A549 (cell line): Measurements from ENCODE around the gene RNF5. TPM values are rescaled to one million over a fixed set of nuclear protein-coding genes. Genes with fewer than 3 reads are reported as not detected.

Experiments used
- ATAC-seq, 2 experiments: fragments of 200-7000 bp in 1 of 2; fragments of >200 bp in 1 of 2; cut with Nextera tagmentation in 1 of 2; cut with Tn5 transposase in 1 of 2; 3 replicates each; pipeline versions ENCODE4 v1.8.0 to v1.9.1; 2018 to 2020; ENCODE audit warnings: mild to moderate bottlenecking in 1 of 2, moderate library complexity in 1 of 2
- CTCF ChIA-PET: fragments of 300-600 bp; sonication (Branson Sonifier 250); formaldehyde crosslinking; extraction: SDS; loops from one replicate; lab custom pipeline; 2021; ENCODE audit warnings: antibody characterized with exemption, inconsistent platforms; lab: Yijun Ruan, JAX
- POLR2A ChIA-PET: fragments of 350-600 bp; formaldehyde crosslinking; extraction: SDS; loops from one replicate; lab custom pipeline; 2021; ENCODE audit warnings: antibody characterized with exemption, inconsistent platforms; lab: Yijun Ruan, JAX
- DNase-seq, 2 experiments: peaks; one replicate each; pipeline versions ENCODE4 v3.0.0 to v3.0.0-alpha.2; 2011 to 2016; ENCODE audit warnings: low read depth in 1 of 2, low spot score in 1 of 2
- FAIRE-seq: peaks from 2 replicates; lab custom pipeline; 2011; peaks lifted over from hg19 to GRCh38; lab: Jason Lieb, UNC
- H3K27ac ChIP-seq, 2 experiments: fragments of >200 bp; sonication (Bioruptor Twin); formaldehyde crosslinking; 3 replicates each; pipeline ENCODE4 v1.5.1; 2016 to 2017
- H3K4me1 ChIP-seq: fragments of >200 bp; sonication (Bioruptor Twin); formaldehyde crosslinking; 3 replicates; pipeline ENCODE4 v1.6.1; 2016
- H3K4me2 ChIP-seq: fragments of >200 bp; sonication (Bioruptor Twin); formaldehyde crosslinking; 3 replicates; pipeline ENCODE4 v1.6.1; 2016
- H3K4me3 ChIP-seq: fragments of >200 bp; sonication (Bioruptor Twin); formaldehyde crosslinking; 3 replicates; pipeline ENCODE4 v1.5.1; 2016
- H3K9me3 ChIP-seq: fragments of >200 bp; sonication (Bioruptor Twin); formaldehyde crosslinking; 3 replicates; pipeline ENCODE4 v1.6.1; 2016
- ATOH8 ChIP-seq: fragments of 250-450 bp; sonication (Bioruptor Pico); IDR thresholded peaks from 2 replicates; pipeline ENCODE4 v1.5.0; 2020; ENCODE audit warnings: low read depth, mild to moderate bottlenecking, moderate library complexity
- BCL3 ChIP-seq: fragments of >200 bp; sonication (Bioruptor Twin); formaldehyde crosslinking; IDR thresholded peaks from 3 replicates; pipeline ENCODE4 v1.6.1; 2016
- BHLHE40 ChIP-seq: IDR thresholded peaks from 2 replicates; pipeline ENCODE4 v1.6.1; 2012; ENCODE audit warnings: low read depth, low read length, inconsistent platforms
- CHD2 ChIP-seq: fragments of 150-350 bp; IDR thresholded peaks from 2 replicates; pipeline ENCODE4 v1.6.1; 2014; ENCODE audit warnings: low read length; ENCODE audit not compliant: partially characterized antibody
- CHD4 ChIP-seq: fragments of 200-600 bp; sonication (generic); IDR thresholded peaks from 2 replicates; pipeline ENCODE4 v1.6.1; 2016; ENCODE audit warnings: antibody characterized with exemption, mild to moderate bottlenecking, borderline replicate concordance
- CTCF ChIP-seq: fragments of >200 bp; sonication (Bioruptor Twin); formaldehyde crosslinking; IDR thresholded peaks from 3 replicates; pipeline ENCODE4 v1.5.1; 2016
- E2F6 ChIP-seq: IDR thresholded peaks from 2 replicates; pipeline ENCODE4 v1.6.1; 2012; ENCODE audit warnings: low read depth, borderline replicate concordance
- ELK1 ChIP-seq: fragments of 150-350 bp; IDR thresholded peaks from 2 replicates; pipeline ENCODE4 v1.6.1; 2014; ENCODE audit warnings: low read depth, mild to moderate bottlenecking, low read length
- GATA3 ChIP-seq: IDR thresholded peaks from 2 replicates; pipeline ENCODE4 v1.6.1; 2012; ENCODE audit warnings: borderline replicate concordance
- HDAC2 ChIP-seq: fragments of 200-600 bp; sonication (generic); IDR thresholded peaks from 2 replicates; pipeline ENCODE4 v1.6.1; 2016
- HOXA7 ChIP-seq: fragments of 250-450 bp; sonication (Bioruptor Pico); IDR thresholded peaks from 2 replicates; pipeline ENCODE4 v1.5.0; 2020; ENCODE audit warnings: mild to moderate bottlenecking, moderate library complexity
- HOXB13 ChIP-seq: fragments of 250-450 bp; sonication (Bioruptor Pico); IDR thresholded peaks from 2 replicates; pipeline ENCODE4 v1.5.0; 2020; ENCODE audit warnings: low read depth, mild to moderate bottlenecking, moderate library complexity
- KDM5A ChIP-seq: fragments of 200-600 bp; sonication (generic); IDR thresholded peaks from 2 replicates; pipeline ENCODE4 v1.6.1; 2016; ENCODE audit warnings: antibody characterized with exemption, mild to moderate bottlenecking
- MAZ ChIP-seq: fragments of 150-350 bp; IDR thresholded peaks from 2 replicates; pipeline ENCODE4 v1.6.1; 2014; ENCODE audit warnings: antibody characterized with exemption, low read depth, low read length, borderline replicate concordance
- NR3C1 ChIP-seq: fragments of >200 bp; sonication (Bioruptor Twin); formaldehyde crosslinking; IDR thresholded peaks from 3 replicates; pipeline ENCODE4 v1.6.1; 2017
- PBX3 ChIP-seq: IDR thresholded peaks from 2 replicates; pipeline ENCODE4 v1.6.1; 2012
- RAD21 ChIP-seq, 2 experiments: fragments of >200 bp in 1 of 2; sonication (Bioruptor Twin) in 1 of 2; formaldehyde crosslinking in 1 of 2; IDR thresholded peaks in 1 of 2; conservative IDR thresholded peaks in 1 of 2; 2 replicates in 1 of 2; 3 replicates in 1 of 2; pipeline ENCODE4 v1.6.1; 2012 to 2018; ENCODE audit warnings: inconsistent platforms in 1 of 2
- RARB ChIP-seq: fragments of 250-450 bp; sonication (Bioruptor Pico); IDR thresholded peaks from 2 replicates; pipeline ENCODE4 v1.8.0; 2021; ENCODE audit warnings: mild to moderate bottlenecking, moderate library complexity
- REST ChIP-seq: fragments of 200-600 bp; sonication (generic); IDR thresholded peaks from 2 replicates; pipeline ENCODE4 v1.6.1; 2016; ENCODE audit warnings: antibody characterized with exemption, mild to moderate bottlenecking, moderate library complexity
- RNF2 ChIP-seq: fragments of 200-600 bp; sonication (generic); IDR thresholded peaks from 2 replicates; pipeline ENCODE4 v1.6.1; 2016; ENCODE audit warnings: low read depth, mild to moderate bottlenecking, antibody characterized with exemption, moderate library complexity, borderline replicate concordance
- SMC3 ChIP-seq: fragments of >200 bp; sonication (Bioruptor Twin); formaldehyde crosslinking; IDR thresholded peaks from 3 replicates; pipeline ENCODE4 v1.6.1; 2018; ENCODE audit warnings: inconsistent platforms
- TP53 ChIP-seq: fragments of 250-450 bp; sonication (Bioruptor Pico); IDR thresholded peaks from 2 replicates; pipeline ENCODE4 v1.5.0; 2021; ENCODE audit warnings: mild to moderate bottlenecking, moderate library complexity
- ZC3H11A ChIP-seq: fragments of 450-650 bp; IDR thresholded peaks from 2 replicates; pipeline ENCODE4 v1.6.1; 2014; ENCODE audit warnings: antibody characterized with exemption, mild to moderate bottlenecking
- WGBS: methylation state at CpG from one replicate; pipeline ENCODE4 v1.1.6; 2017; ENCODE audit errors: missing lambda C conversion rate; 5-methylcytosine and 5-hydroxymethylcytosine counted together
- polyA plus RNA-seq, 4 experiments: library from polyadenylated mRNA; depleted of rRNA in 3 of 4; stranded (reverse); fragments of >200 nt; fragmentation: RNase III in 1 of 4; extraction: RNeasy Plus Mini Kit Qiagen cat#74134 plus additional on column Dnase treatment in 1 of 4; gene quantifications; 2 replicates in 3 of 4; 3 replicates in 1 of 4; pipeline ENCODE4 v1.2.3, GENCODE V29; 2011 to 2017

The RNF5 gene
- polyA plus RNA-seq, 2 of the 4 experiments (the other 2 are of a cell fraction) = 54.1 to 62.7 TPM

GRCh38 chr6:32154514-32155161, 23.6 kb upstream of the RNF5 start:
- ChIA-PET POLR2A (interaction anchor here (1.0 to 1.2 kb wide), 2 partner anchors 24 to 36 kb away, joined by 3 read pairs; no protein-coding TSS in a partner anchor), CTCF (interaction anchor here (0.5 to 1.9 kb wide), 15 partner anchors 10 to 544 kb away, joined by 3 to 18 read pairs (median 4); partner anchors contain the start of genes AGPAT1, ATF6B, EGFL8 and FKBPL)
- DNase-seq (peak; percentile 69 to 71), ATAC-seq (peak; percentile 85 to 90), FAIRE-seq (no peak)
- no peaks in the 10 kb centered on the region for H3K9me3 ChIP-seq
- H3K4me1 ChIP-seq = peaks cover 14% of the 10 kb centered on the region; the same call in 2 of the 3 replicates
- H3K4me3 ChIP-seq = peak overlapping the region; percentile 59
- TF ChIP-seq PBX3 (no peak), TP53 (CRISPR knock-in tag) (no peak), ATOH8 (CRISPR knock-in tag) (no peak), BHLHE40 (no peak), E2F6 (no peak), HOXA7 (CRISPR knock-in tag) (no peak), BCL3 (no peak), ELK1 (no peak), NR3C1 (no peak), HDAC2 (no peak), SMC3 (peak; percentile 57), CHD4 (no peak), RNF2 (no peak), KDM5A (peak; percentile 38; the same call in 1 of the 2 replicates), REST (no peak), MAZ (no peak), RARB (CRISPR knock-in tag) (no peak), GATA3 (no peak), RAD21 (conservative IDR thresholded peaks at IDR 0.05 in 1 of 2, IDR thresholded peaks at IDR 0.05 in 1 of 2) (peak; percentile 64 to 65), CTCF (peak; percentile 44), ZC3H11A (no peak), CHD2 (no peak), HOXB13 (no peak)
- 25% methylated on average over 8 of the region's 34 CpGs for WGBS
- peak overlapping the region; percentile 81 to 85 for H3K27ac ChIP-seq
- H3K4me2 ChIP-seq = peak overlapping the region; percentile 86
